Kidney (tissue), 14 donors: ENCODE results near the gene PDE4D. TPM values are rescaled to one million over a fixed set of nuclear protein-coding genes. Genes with fewer than 3 reads are reported as not detected.
A peak's percentile ranks its signal among the peaks of the same experiment; 100 is the strongest.

Source experiments
- DNase-seq, 5 donors: peaks; one replicate each; pipeline ENCODE4 v3.0.0-alpha.2; 2013 to 2020
- FAIRE-seq: peaks from 2 replicates; lab custom pipeline; 2012; peaks lifted over from hg19 to GRCh38; lab: Jason Lieb, UNC
- H3K27ac ChIP-seq, 2 donors: one replicate each; pipeline ENCODE4 v1.7.0; 2013; ENCODE audit warnings: low read depth in 2 of 2, low read length in 2 of 2, inconsistent platforms in 1 of 2
- H3K27me3 ChIP-seq: one replicate; pipeline ENCODE4 v1.7.1; 2013; ENCODE audit warnings: low read length, inconsistent platforms; ENCODE audit not compliant: control insufficient read depth, insufficient read depth
- H3K36me3 ChIP-seq, 3 donors: one replicate each; pipeline versions ENCODE4 v1.7.0 to v1.7.1; 2013; ENCODE audit warnings: low read length in 3 of 3, control low read depth in 1 of 3, inconsistent platforms in 1 of 3; ENCODE audit not compliant: insufficient read depth in 3 of 3, control insufficient read depth in 2 of 3
- H3K4me1 ChIP-seq, 3 donors: one replicate each; pipeline versions ENCODE4 v1.7.0 to v1.7.1; 2013; ENCODE audit warnings: low read length in 3 of 3, inconsistent platforms in 1 of 3, low read depth in 1 of 3; ENCODE audit not compliant: control insufficient read depth in 2 of 3, insufficient read depth in 2 of 3
- H3K4me3 ChIP-seq, 3 donors: one replicate each; pipeline versions ENCODE4 v1.7.0 to v1.8.1; 2013; ENCODE audit warnings: low read length in 3 of 3, control low read depth in 1 of 3, inconsistent platforms in 1 of 3
- H3K9ac ChIP-seq, 3 donors: one replicate each; pipeline versions ENCODE4 v1.7.0 to v1.7.1; 2013; ENCODE audit warnings: low read length in 3 of 3, control low read depth in 1 of 3, inconsistent platforms in 1 of 3
- H3K9me3 ChIP-seq, 3 donors: one replicate each; pipeline versions ENCODE4 v1.7.0 to v1.7.1; 2013; ENCODE audit warnings: low read length in 3 of 3, control low read depth in 1 of 3, inconsistent platforms in 1 of 3; ENCODE audit not compliant: control insufficient read depth in 2 of 3, insufficient read depth in 1 of 3
- intact Hi-C: fragments of 100-400 bp; cut with DNase I; formaldehyde crosslinking; loops from one replicate; pipeline ENCODE4 v1.11.1; 2022
- polyA plus RNA-seq: library from polyadenylated mRNA; stranded (reverse); fragments of 350-450 nt; fragmentation: Illumina TruSeq; extraction: RNeasy Lipid Tissue Mini Kit (QIAGEN cat#74804); gene quantifications from one replicate; pipeline ENCODE4 v1.2.3, GENCODE V29; 2014; ENCODE audit warnings: low read depth, low replicate concordance; ENCODE audit not compliant: insufficient read depth
- total RNA-seq: library from RNA; stranded (reverse); fragmentation: NEBNext Ultra II Directional; extraction: Animal tissue kit (Norgen Biotek cat#: 25700); gene quantifications from one replicate; pipeline ENCODE4 v1.2.1, GENCODE V29; 2021
- TF ChIP-seq, protein P1 (sequence below): IDR thresholded peaks from 3 replicates; pipeline ENCODE4 v1.5.1; 2012; ENCODE audit warnings: mild to moderate bottlenecking, moderate library complexity, borderline replicate concordance; ENCODE audit not compliant: insufficient read depth; ENCODE audit errors: extremely low read depth
- donor health status: control.
- donor health status: control.
- donor health status: control.
- donor health status: control.
- donor health status: control.
- donor health status: DM: yes; HTN: yes; CAD: no.
- donor health status: Normal renal cell carcinoma (clear cell type).

Gene PDE4D
- total and polyA plus RNA-seq, 2 donors from 2014 or later = 9.2 to 78.9 TPM

DNA sequence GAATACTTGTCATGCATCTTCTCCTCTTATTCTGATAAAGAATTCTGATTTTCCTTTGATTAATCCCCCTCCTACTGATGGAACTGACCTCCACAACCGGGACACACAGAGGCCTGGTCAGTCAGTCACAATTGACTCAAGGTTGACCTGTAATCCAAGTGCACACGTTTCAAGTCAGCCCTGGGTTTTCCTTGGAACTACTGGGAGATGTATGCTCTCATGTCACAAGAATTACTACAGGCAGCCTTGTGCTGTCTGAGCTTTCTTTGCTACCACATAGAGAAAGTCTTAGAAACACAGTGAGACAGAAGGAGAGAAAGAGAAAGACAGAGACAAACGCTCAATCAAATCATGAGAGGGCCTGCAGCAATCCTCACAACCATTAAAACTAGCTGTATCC is 345.8 kb downstream of the PDE4D start:
- Histone ChIP-seq H3K4me1 (peaks cover 8 to 37% (median 13%) of the 10 kb centered on the region in 3 donors), H3K9ac (no peak overlapping the region), H3K27ac (peak overlapping the region in 1 of 2 donors; percentile 19), H3K4me3 (no peak overlapping the region), H3K9me3 (no peaks in the 10 kb centered on the region), H3K36me3 (no peaks in the 10 kb centered on the region), H3K27me3 (no peaks in the 10 kb centered on the region)
- peak in 2 of 5 donors; percentile 14 to 17 for DNase-seq
- TF ChIP-seq, protein P1, sequence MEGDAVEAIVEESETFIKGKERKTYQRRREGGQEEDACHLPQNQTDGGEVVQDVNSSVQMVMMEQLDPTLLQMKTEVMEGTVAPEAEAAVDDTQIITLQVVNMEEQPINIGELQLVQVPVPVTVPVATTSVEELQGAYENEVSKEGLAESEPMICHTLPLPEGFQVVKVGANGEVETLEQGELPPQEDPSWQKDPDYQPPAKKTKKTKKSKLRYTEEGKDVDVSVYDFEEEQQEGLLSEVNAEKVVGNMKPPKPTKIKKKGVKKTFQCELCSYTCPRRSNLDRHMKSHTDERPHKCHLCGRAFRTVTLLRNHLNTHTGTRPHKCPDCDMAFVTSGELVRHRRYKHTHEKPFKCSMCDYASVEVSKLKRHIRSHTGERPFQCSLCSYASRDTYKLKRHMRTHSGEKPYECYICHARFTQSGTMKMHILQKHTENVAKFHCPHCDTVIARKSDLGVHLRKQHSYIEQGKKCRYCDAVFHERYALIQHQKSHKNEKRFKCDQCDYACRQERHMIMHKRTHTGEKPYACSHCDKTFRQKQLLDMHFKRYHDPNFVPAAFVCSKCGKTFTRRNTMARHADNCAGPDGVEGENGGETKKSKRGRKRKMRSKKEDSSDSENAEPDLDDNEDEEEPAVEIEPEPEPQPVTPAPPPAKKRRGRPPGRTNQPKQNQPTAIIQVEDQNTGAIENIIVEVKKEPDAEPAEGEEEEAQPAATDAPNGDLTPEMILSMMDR = no peak
- intact Hi-C loops = no loop called here
- FAIRE-seq = no peak

DNA sequence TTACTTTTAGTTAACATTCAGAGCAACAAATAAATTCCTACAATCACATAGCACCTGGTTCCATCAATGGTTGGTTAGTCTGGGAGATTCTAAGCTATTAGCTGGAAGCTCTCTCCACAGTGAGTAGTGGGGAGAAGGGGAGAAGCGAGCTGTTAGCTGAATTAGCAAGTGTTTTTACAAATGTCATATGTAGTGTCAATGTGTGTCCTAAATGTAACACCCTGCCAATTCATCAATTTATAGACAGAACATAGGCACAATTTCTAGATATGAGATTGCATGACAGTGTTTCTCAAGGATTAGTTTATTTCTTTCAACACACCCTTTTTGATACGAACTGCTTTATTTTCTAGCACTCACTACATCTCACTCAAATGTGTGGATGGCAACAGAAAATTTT is 349.0 kb downstream of the PDE4D start:
- Histone ChIP-seq H3K27me3 (no peaks in the 10 kb centered on the region), H3K27ac (peak overlapping the region; percentile 59 to 81), H3K4me1 (peaks cover 8 to 58% (median 15%) of the 10 kb centered on the region in 3 donors), H3K9ac (peak overlapping the region in 1 of 3 donors; percentile 57), H3K4me3 (no peak overlapping the region), H3K9me3 (no peaks in the 10 kb centered on the region), H3K36me3 (no peaks in the 10 kb centered on the region)
- intact Hi-C loops = no loop called here
- TF ChIP-seq, protein P1 = no peak
- no peak for FAIRE-seq
- DNase-seq = no peak

DNA sequence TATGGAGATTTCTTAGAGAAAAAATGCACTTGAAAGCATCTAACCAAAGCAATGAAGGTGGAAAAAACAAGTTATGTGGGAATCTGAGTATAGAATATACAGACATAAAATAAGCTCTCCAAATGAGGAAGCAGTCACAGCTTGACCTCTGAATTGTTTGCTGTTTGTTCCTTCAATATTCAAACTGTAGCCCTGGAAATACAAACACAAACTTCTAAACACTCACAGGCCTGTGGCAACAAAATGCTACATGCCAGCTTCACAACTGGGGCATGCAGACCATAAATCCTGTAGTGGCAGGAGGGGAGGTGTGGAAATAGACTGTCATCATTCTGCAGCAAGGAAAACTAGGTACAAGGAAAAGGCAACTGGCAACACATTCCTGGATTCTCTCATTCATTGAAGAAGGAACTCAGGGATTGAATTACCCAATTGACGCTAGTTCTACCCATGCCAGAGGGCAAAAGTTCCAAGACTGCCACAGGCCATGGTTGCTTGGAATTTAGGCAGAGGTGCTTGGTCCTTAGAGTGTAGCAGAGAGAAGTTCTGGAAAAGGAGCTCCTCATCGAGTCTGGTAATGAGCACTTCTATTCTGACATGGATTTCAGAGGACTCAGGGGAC is 349.6 kb downstream of the PDE4D start:
- Histone ChIP-seq H3K4me1 (peaks cover 8 to 56% (median 15%) of the 10 kb centered on the region in 3 donors), H3K9ac (no peak overlapping the region), H3K9me3 (no peaks in the 10 kb centered on the region), H3K4me3 (no peak overlapping the region), H3K27ac (peak overlapping the region; percentile 59 to 81), H3K36me3 (no peaks in the 10 kb centered on the region), H3K27me3 (no peaks in the 10 kb centered on the region)
- peak in 3 of 5 donors; percentile 45 to 69 (median 67) for DNase-seq
- FAIRE-seq = no peak
- intact Hi-C loops = no loop called here
- TF ChIP-seq, protein P1 = no peak
